Measurements from ENCODE around the gene POLN. TPM values are rescaled to one million over a fixed set of nuclear protein-coding genes. Genes with fewer than 3 reads are reported as not detected.

The POLN gene
- total RNA-seq, 1 donor from 2014 or later, result 2.2 TPM

- no peak for TF ChIP-seq CTCF (IDR thresholded peaks at IDR 0.05)
- intact Hi-C loops (cut with DNase I), result no loop called here
- peaks cover 20% of the 10 kb centered on the region for H3K27me3 ChIP-seq (ENCODE audit: low read depth)
- no peak overlapping the region for H3K27ac ChIP-seq
- DNase-seq (no peak), ATAC-seq (no peak)
- no peaks in the 10 kb centered on the region for H3K9me3 ChIP-seq
- no peak overlapping the region for H3K4me3 ChIP-seq
- H3K4me1 ChIP-seq, result no peaks in the 10 kb centered on the region
- H3K36me3 ChIP-seq, result no peaks in the 10 kb centered on the region
These were observed 171.9 kb downstream of the POLN start for GRCh38 chr4:2069986-2070385.

GRCh38 chr4:2069161-2069971, 172.6 kb downstream of the POLN start:
- Histone ChIP-seq H3K27me3 (ENCODE audit: low read depth) (peaks cover 20% of the 10 kb centered on the region), H3K27ac (no peak overlapping the region), H3K4me3 (no peak overlapping the region), H3K4me1 (no peaks in the 10 kb centered on the region), H3K36me3 (no peaks in the 10 kb centered on the region), H3K9me3 (no peaks in the 10 kb centered on the region)
- no peak for TF ChIP-seq CTCF (IDR thresholded peaks at IDR 0.05)
- ATAC-seq (no peak), DNase-seq (peak; percentile 39)
- intact Hi-C loops (cut with DNase I), result no loop called here

- no peak for ATAC-seq
- peaks cover 20% of the 10 kb centered on the region for H3K27me3 ChIP-seq (ENCODE audit: low read depth)
- no peak overlapping the region for H3K4me3 ChIP-seq
- no peak overlapping the region for H3K27ac ChIP-seq
- intact Hi-C loops (cut with DNase I), result no loop called here
- H3K36me3 ChIP-seq, result no peaks in the 10 kb centered on the region
- H3K4me1 ChIP-seq, result no peaks in the 10 kb centered on the region
- DNase-seq, result no peak
- TF ChIP-seq CTCF (IDR thresholded peaks at IDR 0.05), result no peak
- no peaks in the 10 kb centered on the region for H3K9me3 ChIP-seq
These were observed 173.4 kb downstream of the POLN start for GRCh38 chr4:2068566-2068965.

- intact Hi-C loops (cut with DNase I), result no loop called here
- no peak for TF ChIP-seq CTCF (IDR thresholded peaks at IDR 0.05)
- no peak for DNase-seq
These were observed 173.8 kb downstream of the POLN start for GRCh38 chr4:2068198-2068470.

GRCh38 chr4:2067446-2068197, 174.3 kb downstream of the POLN start:
- Histone ChIP-seq H3K9me3 (no peaks in the 10 kb centered on the region), H3K27me3 (ENCODE audit: low read depth) (peaks cover 20% of the 10 kb centered on the region), H3K4me3 (no peak overlapping the region), H3K27ac (no peak overlapping the region), H3K36me3 (no peaks in the 10 kb centered on the region), H3K4me1 (no peaks in the 10 kb centered on the region)
- DNase-seq (peak; percentile 39), ATAC-seq (no peak)
- intact Hi-C loops (cut with DNase I), result no loop called here
- no peak for TF ChIP-seq CTCF (IDR thresholded peaks at IDR 0.05)

More at GRCh38 chr4:2068198-2068470, 173.8 kb downstream of the POLN start:
- Histone ChIP-seq H3K36me3 (no peaks in the 10 kb centered on the region), H3K4me1 (no peaks in the 10 kb centered on the region), H3K4me3 (no peak overlapping the region), H3K27ac (no peak overlapping the region), H3K27me3 (ENCODE audit: low read depth) (peaks cover 20% of the 10 kb centered on the region), H3K9me3 (no peaks in the 10 kb centered on the region)
- no peak for ATAC-seq
